Keratinocyte (primary cell): ENCODE results near the gene PIGS.

Experiments
- EZH2 ChIP-seq: IDR thresholded peaks from one replicate; pipeline ENCODE4 v1.6.1; 2012; ENCODE audit warnings: inconsistent platforms, mild to moderate bottlenecking, low read length, moderate library complexity
- TF ChIP-seq, protein P1 (sequence below), 3 experiments: IDR thresholded peaks in 1 of 3; conservative IDR thresholded peaks in 1 of 3; optimal IDR thresholded peaks in 1 of 3; 2 replicates in 2 of 3; 3 replicates in 1 of 3; pipeline versions ENCODE3 to v1.5.1; 2011; ENCODE audit warnings: low read length in 3 of 3, mild to moderate bottlenecking in 3 of 3, moderate library complexity in 2 of 3, control low read depth in 1 of 3, inconsistent platforms in 1 of 3; ENCODE audit not compliant: insufficient read depth in 2 of 3; ENCODE audit errors: extremely low read depth in 1 of 3

DNA sequence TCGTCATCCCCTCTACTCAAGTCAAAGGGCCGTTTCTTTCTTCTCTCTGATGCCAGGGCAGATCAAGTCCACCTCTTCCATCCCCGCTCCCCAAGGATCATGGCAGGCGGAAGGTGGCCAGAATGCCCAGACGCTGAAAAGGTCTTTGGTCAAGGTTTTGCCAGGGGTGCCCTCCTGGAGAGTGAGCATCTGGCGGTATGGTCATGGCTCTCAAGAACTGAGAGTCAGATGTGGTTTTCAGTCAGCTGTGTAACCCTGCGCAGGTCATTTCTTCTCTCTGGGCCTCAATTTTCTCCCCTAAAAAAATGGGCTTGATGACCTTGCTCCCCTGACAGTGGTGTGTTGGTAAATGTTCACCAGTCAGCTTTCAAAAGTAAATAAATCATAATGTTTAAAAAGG lies 52.7 kb downstream of the PIGS start:
- TF ChIP-seq, protein P1, sequence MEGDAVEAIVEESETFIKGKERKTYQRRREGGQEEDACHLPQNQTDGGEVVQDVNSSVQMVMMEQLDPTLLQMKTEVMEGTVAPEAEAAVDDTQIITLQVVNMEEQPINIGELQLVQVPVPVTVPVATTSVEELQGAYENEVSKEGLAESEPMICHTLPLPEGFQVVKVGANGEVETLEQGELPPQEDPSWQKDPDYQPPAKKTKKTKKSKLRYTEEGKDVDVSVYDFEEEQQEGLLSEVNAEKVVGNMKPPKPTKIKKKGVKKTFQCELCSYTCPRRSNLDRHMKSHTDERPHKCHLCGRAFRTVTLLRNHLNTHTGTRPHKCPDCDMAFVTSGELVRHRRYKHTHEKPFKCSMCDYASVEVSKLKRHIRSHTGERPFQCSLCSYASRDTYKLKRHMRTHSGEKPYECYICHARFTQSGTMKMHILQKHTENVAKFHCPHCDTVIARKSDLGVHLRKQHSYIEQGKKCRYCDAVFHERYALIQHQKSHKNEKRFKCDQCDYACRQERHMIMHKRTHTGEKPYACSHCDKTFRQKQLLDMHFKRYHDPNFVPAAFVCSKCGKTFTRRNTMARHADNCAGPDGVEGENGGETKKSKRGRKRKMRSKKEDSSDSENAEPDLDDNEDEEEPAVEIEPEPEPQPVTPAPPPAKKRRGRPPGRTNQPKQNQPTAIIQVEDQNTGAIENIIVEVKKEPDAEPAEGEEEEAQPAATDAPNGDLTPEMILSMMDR (optimal IDR thresholded peaks at IDR 0.05 in 1 of 3, IDR thresholded peaks at IDR 0.05 in 1 of 3, conservative IDR thresholded peaks at IDR 0.05 in 1 of 3; ENCODE audit: extremely low read depth in 1 of 3, insufficient read depth in 2 of 3, low read length in 3 of 3): no peak
- TF ChIP-seq EZH2: no peak
